GM21360 (cell line): ENCODE data around the gene NECAB2.

Experiments
- ATAC-seq: cut with Tn5 transposase; IDR thresholded peaks from one replicate; pipeline ENCODE4 v1.9.1; 2021; ENCODE audit warnings: mild to moderate bottlenecking, moderate library complexity; ENCODE audit not compliant: unreplicated experiment

NECAB2 gene

DNA sequence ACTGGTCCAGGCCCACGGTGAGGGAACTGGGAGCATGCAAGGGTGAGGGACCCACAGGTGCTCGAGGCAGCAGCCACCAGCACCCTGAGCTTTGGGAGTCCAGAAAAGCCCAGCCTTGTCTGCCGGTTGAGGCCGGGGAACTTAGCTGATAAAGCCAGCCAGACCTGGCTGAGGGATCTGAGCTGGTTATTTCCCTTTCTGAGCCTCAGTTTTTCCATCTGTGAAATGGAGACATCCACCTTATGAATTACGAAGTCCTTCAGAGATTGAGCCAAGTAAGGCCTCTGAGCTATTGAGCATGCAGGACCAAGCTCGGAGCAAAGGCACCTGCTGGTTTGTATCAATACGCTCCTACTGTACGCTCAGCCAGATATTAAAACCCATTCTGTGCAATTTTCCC, 13.8 kb downstream of the NECAB2 start:
- no peak for ATAC-seq

GRCh38 chr16:83983491-83983890, 15.4 kb downstream of the NECAB2 start:
- no peak for ATAC-seq

DNA sequence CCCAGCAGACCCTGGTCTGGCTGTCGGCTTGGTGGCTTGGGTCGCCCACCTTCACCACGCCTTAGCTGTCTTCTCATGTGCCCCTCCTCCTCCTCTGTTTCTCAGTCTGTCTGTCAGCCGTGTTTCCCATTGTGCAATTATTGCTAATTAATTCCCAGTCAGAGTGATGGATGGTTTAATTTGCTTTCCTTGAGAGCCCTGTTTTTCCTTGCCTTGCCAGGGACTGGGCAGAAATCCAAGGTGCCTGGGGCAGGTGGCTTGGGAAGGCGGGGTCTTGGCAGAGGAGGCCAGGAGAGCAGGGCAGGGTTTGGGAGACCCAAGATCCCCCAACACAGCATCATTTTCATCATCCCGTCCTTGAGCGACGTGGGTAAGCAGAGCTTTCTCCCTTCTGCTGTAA, 21.3 kb downstream of the NECAB2 start:
- ATAC-seq = no peak

GRCh38 chr16:83990492-83990891, 22.4 kb downstream of the NECAB2 start:
- no peak for ATAC-seq

DNA sequence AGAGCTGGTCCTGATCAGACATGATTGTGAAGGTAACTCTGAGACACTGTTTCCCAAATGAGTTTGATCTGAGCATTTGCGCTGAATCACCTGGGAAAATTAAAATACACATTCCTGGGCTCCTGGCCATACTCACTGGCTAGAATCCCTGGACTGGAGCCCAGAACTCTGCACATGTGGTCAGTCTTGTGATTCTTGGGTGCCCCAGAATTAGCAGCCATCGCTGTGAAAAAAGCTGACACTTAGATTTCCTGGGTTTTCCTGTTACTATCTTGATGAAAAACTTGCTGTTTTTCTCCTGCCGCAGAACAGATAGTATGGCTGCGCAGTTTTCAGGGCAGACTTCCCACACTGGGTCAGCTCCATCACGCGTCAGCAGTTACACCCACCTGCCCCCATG, 24.6 kb downstream of the NECAB2 start:
- no peak for ATAC-seq

DNA sequence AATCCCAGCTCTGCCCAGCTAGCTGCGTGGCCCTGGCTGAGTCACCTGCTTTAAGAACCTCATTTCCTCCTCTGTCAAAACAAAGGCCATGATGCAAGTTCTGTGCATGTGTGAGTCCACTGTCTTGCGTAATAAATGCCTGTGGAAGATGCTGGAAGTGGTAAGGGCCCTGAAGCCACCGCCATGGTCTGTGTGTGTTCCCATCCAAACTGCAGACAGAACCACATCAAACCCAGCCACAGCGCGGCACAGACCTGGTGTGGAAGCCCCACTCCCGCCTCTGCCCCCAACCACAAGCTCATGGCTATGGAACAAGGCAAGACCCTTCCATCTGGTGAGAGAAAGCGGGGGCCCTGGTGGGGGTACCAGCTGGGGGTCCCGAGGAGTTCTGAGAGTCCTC, 26.0 kb downstream of the NECAB2 start:
- ATAC-seq = no peak

- ATAC-seq = no peak
These were observed 26.7 kb downstream of the NECAB2 start for GRCh38 chr16:83994703-83995102.

GRCh38 chr16:83995754-83996153, 27.7 kb downstream of the NECAB2 start:
- ATAC-seq = no peak

DNA sequence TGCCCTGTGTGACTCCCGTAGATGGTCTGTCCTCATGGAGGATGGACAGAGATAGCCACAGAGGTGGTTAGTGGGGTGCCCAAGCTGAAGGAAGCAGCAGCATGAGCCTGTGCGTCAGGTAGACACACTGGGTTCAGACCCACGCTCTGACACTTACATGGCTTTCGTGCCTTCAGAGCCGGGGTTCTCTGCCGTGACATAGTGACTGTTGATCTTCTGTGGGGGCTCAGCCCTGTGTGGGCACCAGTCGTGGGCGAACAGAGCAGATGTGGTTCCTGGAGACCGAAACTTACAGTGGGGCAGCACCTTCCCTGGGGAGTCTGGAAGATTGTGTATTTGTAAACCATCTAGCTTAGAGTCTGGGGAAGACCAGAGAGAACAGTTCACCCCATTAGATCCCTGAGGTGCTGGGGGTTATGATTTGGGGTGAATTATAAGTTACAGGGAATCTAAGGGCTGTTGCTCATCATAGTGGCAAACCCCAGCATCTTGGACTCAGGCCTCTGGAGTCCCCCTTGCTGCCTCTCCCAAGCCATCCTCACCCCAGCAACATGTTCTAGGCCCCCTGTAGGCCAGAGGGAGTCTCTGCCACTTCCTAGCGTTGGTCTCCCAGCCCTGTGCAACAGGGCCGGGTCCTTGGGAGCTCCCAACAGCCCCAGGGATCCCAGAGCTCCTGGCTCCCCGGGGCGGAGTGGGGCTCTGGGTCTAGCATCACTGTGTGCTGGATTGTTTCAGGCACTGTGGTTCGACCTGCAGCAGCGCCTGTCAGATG, 28.6 kb downstream of the NECAB2 start:
- ATAC-seq = no peak

- ATAC-seq = no peak
These were observed 30.0 kb downstream of the NECAB2 start for GRCh38 chr16:83998091-83998490.

- ATAC-seq = no peak
These were observed 33.1 kb downstream of the NECAB2 start for GRCh38 chr16:84000989-84001642.

- ATAC-seq = no peak
These were observed 33.7 kb downstream of the NECAB2 start for GRCh38 chr16:84001726-84002125.

DNA sequence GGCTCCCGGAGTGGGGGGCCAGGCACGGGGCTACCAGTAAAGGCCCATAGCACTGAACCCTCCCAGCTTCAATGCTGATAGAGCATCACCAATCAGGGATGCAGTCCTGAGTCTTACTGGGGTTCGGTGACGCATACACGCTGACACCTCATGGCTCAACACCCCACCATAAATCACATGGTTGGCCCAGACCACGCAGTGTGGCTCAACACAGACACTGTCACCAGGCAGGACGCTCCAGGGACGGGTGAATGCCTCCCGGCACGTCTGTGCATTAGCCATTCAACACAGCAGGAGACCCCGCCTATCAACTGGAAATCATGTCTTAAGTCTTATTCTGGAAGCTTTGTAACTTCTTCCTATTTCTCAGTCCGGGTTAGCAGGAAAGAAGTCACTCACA, 35.0 kb downstream of the NECAB2 start:
- no peak for ATAC-seq

DNA sequence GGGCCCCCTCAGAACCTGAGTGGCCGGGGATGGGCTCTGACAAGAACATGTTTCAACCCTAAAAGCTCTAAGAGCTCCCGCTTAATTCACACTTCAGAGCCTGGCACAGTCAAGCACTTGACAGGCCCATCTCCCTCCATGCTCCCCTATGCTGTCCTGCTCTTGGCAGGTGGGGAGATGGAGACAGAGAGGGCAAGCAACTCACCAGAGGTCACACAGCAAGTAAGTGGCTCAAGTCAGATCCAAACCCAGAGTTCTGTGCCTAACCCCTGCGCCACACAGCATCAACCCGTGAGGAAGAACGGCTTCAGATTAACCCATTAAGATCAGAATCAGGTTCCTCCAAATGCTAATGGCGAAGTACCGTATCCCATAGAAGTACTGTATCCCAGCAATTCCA, 36.4 kb downstream of the NECAB2 start:
- no peak for ATAC-seq

DNA sequence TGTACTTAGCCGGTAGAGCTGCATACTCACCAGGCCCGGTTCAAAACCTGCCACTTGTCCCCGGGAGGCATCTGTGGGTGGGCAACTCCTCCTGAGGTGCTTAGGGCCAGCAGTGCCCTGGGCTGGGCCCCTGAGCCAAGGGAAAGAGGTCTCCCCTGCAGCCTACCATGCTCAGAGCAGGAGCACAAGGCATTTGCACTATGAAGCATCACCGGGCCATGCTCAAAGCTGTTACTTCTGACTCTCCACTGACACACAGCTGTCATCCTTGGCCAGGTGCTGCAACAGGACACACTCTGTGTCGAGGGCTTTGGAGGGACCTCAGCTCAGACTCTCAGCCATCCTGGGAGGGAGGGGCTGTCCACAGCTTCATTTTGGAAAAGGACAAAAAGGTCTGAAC, 37.3 kb downstream of the NECAB2 start:
- no peak for ATAC-seq

- ATAC-seq = no peak
These were observed 39.5 kb downstream of the NECAB2 start for GRCh38 chr16:84007520-84007919.

- no peak for ATAC-seq
These were observed 39.9 kb downstream of the NECAB2 start for GRCh38 chr16:84007965-84008364.

GRCh38 chr16:84009282-84009681, 41.2 kb downstream of the NECAB2 start:
- ATAC-seq = no peak

DNA sequence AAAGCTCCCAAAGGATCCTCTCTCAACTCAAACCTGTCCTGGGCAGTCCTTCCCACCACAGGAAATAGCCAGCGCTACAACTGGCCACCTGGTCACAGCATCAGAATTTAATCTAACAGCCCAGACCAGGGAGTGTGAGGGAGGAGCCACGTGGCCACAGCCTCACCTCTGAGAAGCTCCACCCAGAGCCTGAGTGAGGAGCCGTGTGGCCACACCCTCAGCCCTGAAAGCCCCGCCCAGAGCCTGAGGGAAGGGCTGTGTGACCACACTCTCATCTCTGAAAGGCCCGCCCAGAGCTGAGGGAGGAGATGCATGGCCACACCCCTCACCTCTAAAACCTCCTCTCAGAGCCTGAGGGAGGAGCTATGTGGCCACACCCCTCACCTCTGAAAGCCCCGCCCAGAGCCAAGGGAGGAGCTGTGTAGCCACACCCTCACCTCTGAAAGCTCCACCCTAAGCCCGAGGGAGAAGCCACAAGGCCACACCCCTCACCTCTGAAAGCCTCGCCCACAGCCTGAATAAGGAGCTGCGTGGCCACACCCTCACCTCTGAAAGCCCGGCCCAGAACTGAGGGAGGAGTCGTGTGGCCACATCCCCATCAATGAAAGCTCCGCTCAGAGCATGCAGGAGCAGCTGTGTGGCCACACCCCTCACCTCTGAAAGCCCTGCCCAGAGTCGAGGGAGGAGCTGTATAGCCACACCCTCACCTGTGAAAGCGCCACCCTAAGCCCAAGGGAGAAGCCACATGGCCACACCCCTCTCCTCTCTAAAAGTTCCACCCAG, 45.9 kb downstream of the NECAB2 start:
- peak; percentile 85 for ATAC-seq

- no peak for ATAC-seq
These were observed 46.7 kb downstream of the NECAB2 start for GRCh38 chr16:84014570-84015327.

DNA sequence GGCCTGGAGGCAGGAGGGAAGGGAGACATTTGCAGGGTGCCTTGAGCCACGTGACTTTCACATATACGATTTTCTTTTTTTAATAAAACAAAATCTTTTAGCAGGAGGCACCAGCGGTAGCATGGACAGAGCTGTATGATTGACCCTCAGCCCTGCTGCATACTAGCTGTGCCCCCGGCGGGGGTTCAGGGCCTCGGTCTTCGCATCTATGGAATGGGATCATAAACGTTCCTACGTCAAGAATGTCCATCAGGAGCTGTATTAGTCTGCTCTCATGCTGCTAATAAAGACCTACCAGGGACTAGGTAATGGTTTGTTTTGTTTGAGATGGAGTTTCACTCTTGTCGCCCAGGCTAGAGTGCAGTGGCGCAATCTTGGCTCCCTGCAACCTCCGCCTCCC, 47.4 kb downstream of the NECAB2 start:
- ATAC-seq = no peak
